Small intestine (tissue), 7 donors: ENCODE measurements around the gene PDZK1IP1. TPM values are rescaled to one million over a fixed set of nuclear protein-coding genes. Genes with fewer than 3 reads are reported as not detected.
"Not testable (repeated sequence)": the region's sequence is repeated elsewhere in the genome, so short reads cannot be mapped to it uniquely, and the experiment has no call there.

Experiments
- DNase-seq, 2 donors: peaks; one replicate each; pipeline versions ENCODE4 v3.0.0 to v3.0.0-alpha.2; 2013
- FAIRE-seq: peaks from 2 replicates; lab custom pipeline; 2012; peaks lifted over from hg19 to GRCh38; lab: Jason Lieb, UNC
- H3K27ac ChIP-seq, 3 donors: one replicate each; pipeline ENCODE4 v1.5.1; 2013; ENCODE audit warnings: low read length in 2 of 3, mild to moderate bottlenecking in 2 of 3, control low read depth in 1 of 3, inconsistent platforms in 1 of 3, low read depth in 1 of 3, moderate library complexity in 1 of 3
- H3K27me3 ChIP-seq, 3 donors: one replicate each; pipeline ENCODE4 v1.6.1; 2013; ENCODE audit warnings: low read length in 3 of 3, inconsistent platforms in 1 of 3; ENCODE audit not compliant: control insufficient read depth in 3 of 3, insufficient read depth in 3 of 3
- H3K36me3 ChIP-seq, 3 donors: one replicate each; pipeline ENCODE4 v1.6.1; 2013; ENCODE audit warnings: low read length in 3 of 3, inconsistent platforms in 1 of 3, low read depth in 1 of 3, mild to moderate bottlenecking in 1 of 3, moderate library complexity in 1 of 3; ENCODE audit not compliant: control insufficient read depth in 3 of 3, insufficient read depth in 2 of 3
- H3K4me1 ChIP-seq, 3 donors: one replicate each; pipeline ENCODE4 v1.6.1; 2013; ENCODE audit warnings: low read length in 2 of 3, inconsistent platforms in 1 of 3, low read depth in 1 of 3, mild to moderate bottlenecking in 1 of 3, moderate library complexity in 1 of 3; ENCODE audit not compliant: control insufficient read depth in 3 of 3, insufficient read depth in 2 of 3
- H3K4me3 ChIP-seq, 3 donors: one replicate each; pipeline ENCODE4 v1.5.1; 2013; ENCODE audit warnings: low read length in 3 of 3, control low read depth in 1 of 3, inconsistent platforms in 1 of 3, low read depth in 1 of 3, mild to moderate bottlenecking in 1 of 3, moderate library complexity in 1 of 3
- H3K9me3 ChIP-seq, 2 donors: one replicate each; pipeline ENCODE4 v1.6.1; 2013; ENCODE audit warnings: low read depth in 1 of 2, low read length in 1 of 2; ENCODE audit not compliant: control insufficient read depth in 2 of 2, insufficient read depth in 1 of 2
- WGBS, 3 donors: extraction: QIAGEN DNeasy Blood & Tissue Kit; methylation state at CpG; one replicate each; pipeline ENCODE4 v1.1.7; 2013; 5-methylcytosine and 5-hydroxymethylcytosine counted together
- polyA plus RNA-seq, 4 donors: library from polyadenylated mRNA; stranded (reverse) in 3 of 4; unstranded in 1 of 4; fragments of 200-250 nt in 3 of 4; fragments of 120-200 nt in 1 of 4; gene quantifications; one replicate each; pipeline versions ENCODE4 v1.2.1 to v1.2.3, GENCODE V29; 2013
- donor health status: healthy with polysubstance abuse.
- donor health status: control.
- donor health status: control.
- donor health status: Bipolar disorder and iron deficiency.
- donor health status: healthy.

The PDZK1IP1 gene
- polyA plus RNA-seq, 4 donors = 5.1 to 134 (median 14.0) TPM

DNA sequence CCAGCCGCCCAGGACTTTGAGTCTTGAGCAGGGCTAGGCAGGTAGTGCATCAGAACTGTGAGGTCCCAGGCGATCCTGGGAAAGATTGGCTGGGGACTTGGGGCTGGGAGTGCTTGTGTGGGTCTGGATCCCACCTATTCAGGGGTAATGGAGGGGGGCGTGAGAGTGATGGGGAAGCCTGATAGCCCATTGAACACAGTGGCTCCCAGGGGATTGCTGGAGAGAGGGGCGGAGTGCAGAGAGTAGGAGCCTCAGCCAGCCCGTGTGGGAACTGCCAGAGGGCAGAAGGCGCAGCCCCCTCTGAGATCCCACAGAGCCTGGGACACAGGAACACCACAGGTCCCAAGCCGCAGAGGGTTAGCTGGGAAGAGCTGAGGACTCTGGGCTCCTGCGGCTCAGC, 19.3 kb upstream of the PDZK1IP1 start:
- no peaks in the 10 kb centered on the region for H3K9me3 ChIP-seq
- H3K27ac ChIP-seq = no peak overlapping the region
- 69 to 72% (median 70%) methylated on average over 8 of the region's 8 CpGs for WGBS, 3 donors
- H3K36me3 ChIP-seq = no peaks in the 10 kb centered on the region
- DNase-seq (no peak), FAIRE-seq (no peak)
- H3K4me1 ChIP-seq = no peaks in the 10 kb centered on the region
- peaks cover 0 to 22% (median 2%) of the 10 kb centered on the region in 3 donors for H3K27me3 ChIP-seq
- no peak overlapping the region for H3K4me3 ChIP-seq

- peaks cover 0 to 22% (median 2%) of the 10 kb centered on the region in 3 donors for H3K27me3 ChIP-seq
- H3K36me3 ChIP-seq = no peaks in the 10 kb centered on the region
- no peak overlapping the region for H3K27ac ChIP-seq
- DNase-seq = no peak
- H3K4me1 ChIP-seq = no peaks in the 10 kb centered on the region
- no peak for FAIRE-seq
- WGBS, 3 donors = 54 to 74% (median 64%) methylated on average over 11 of the region's 11 CpGs
- no peaks in the 10 kb centered on the region for H3K9me3 ChIP-seq
- no peak overlapping the region for H3K4me3 ChIP-seq
Observed at GRCh38 chr1:47208374-47208850, 18.6 kb upstream of the PDZK1IP1 start.

- H3K9me3 ChIP-seq = no peaks in the 10 kb centered on the region
- 62 to 64% (median 63%) methylated on average over 8 of the region's 8 CpGs for WGBS, 3 donors
- DNase-seq = no peak
- no peaks in the 10 kb centered on the region for H3K36me3 ChIP-seq
- H3K27ac ChIP-seq = no peak overlapping the region
- H3K4me3 ChIP-seq = no peak overlapping the region
- peaks cover 0 to 22% (median 2%) of the 10 kb centered on the region in 3 donors for H3K27me3 ChIP-seq
- no peaks in the 10 kb centered on the region for H3K4me1 ChIP-seq
- FAIRE-seq = no peak
Observed at GRCh38 chr1:47207803-47208373, 18.1 kb upstream of the PDZK1IP1 start.

- H3K4me3 ChIP-seq = no peak overlapping the region
- peaks cover 0 to 22% (median 2%) of the 10 kb centered on the region in 3 donors for H3K27me3 ChIP-seq
- FAIRE-seq = no peak
- no peak for DNase-seq
- H3K36me3 ChIP-seq = no peaks in the 10 kb centered on the region
- H3K9me3 ChIP-seq = no peaks in the 10 kb centered on the region
- 84 to 91% (median 89%) methylated on average over 5 of the region's 5 CpGs for WGBS, 3 donors
- H3K4me1 ChIP-seq = no peaks in the 10 kb centered on the region
- no peak overlapping the region for H3K27ac ChIP-seq
Observed at GRCh38 chr1:47205918-47206317, 16.1 kb upstream of the PDZK1IP1 start.

- WGBS, 3 donors = 22 to 58% (median 53%) methylated on average over 2 of the region's 2 CpGs
- peaks cover 0 to 26% (median 2%) of the 10 kb centered on the region in 3 donors for H3K27me3 ChIP-seq
- H3K36me3 ChIP-seq, DNase-seq, H3K27ac ChIP-seq, H3K4me1 ChIP-seq, H3K9me3 ChIP-seq, H3K4me3 ChIP-seq, FAIRE-seq: not testable (repeated sequence)
Observed at GRCh38 chr1:47203504-47203903, 13.7 kb upstream of the PDZK1IP1 start.

DNA sequence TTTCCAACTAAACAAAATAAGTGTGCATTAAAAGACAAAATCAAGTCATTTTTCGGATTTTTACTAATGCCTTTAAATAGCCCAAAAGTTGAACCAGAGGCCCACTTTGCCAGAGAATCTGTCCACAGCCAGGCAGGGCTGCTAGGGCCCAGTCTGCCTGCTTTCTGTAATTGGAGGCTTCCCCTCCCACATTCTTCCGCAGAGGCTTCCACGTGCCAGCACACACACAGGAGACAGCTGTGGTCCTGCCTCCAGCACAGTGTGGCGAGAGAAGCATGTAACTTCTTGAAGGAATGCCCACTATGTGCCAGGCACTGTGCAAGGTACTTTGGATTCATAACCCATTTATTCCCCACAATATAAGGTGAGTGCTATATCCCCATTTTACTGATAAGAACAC, 11.3 kb upstream of the PDZK1IP1 start:
- Histone ChIP-seq H3K4me3 (no peak overlapping the region), H3K4me1 (no peaks in the 10 kb centered on the region), H3K36me3 (no peaks in the 10 kb centered on the region), H3K27ac (no peak overlapping the region), H3K27me3 (peaks cover 0 to 19% (median 0%) of the 10 kb centered on the region in 3 donors), H3K9me3 (no peaks in the 10 kb centered on the region)
- 51 to 71% (median 68%) methylated on average over 4 of the region's 4 CpGs for WGBS, 3 donors
- DNase-seq (no peak), FAIRE-seq (no peak)

- H3K4me1 ChIP-seq = peaks cover 0 to under 1% (median 0%) of the 10 kb centered on the region in 3 donors
- H3K36me3 ChIP-seq = no peaks in the 10 kb centered on the region
- WGBS, 3 donors = 82 to 90% (median 87%) methylated on average over 4 of the region's 4 CpGs
- no peak overlapping the region for H3K4me3 ChIP-seq
- no peak overlapping the region for H3K27ac ChIP-seq
- H3K9me3 ChIP-seq = no peaks in the 10 kb centered on the region
- H3K27me3 ChIP-seq = peaks cover 0 to 8% (median 0%) of the 10 kb centered on the region in 3 donors
- DNase-seq (no peak), FAIRE-seq (no peak)
Observed at GRCh38 chr1:47198214-47198613, 8.4 kb upstream of the PDZK1IP1 start.

GRCh38 chr1:47196622-47197021, 6.8 kb upstream of the PDZK1IP1 start:
- Histone ChIP-seq H3K27me3 (peaks cover 0 to 8% (median 0%) of the 10 kb centered on the region in 3 donors), H3K4me3 (no peak overlapping the region), H3K36me3 (no peaks in the 10 kb centered on the region), H3K4me1 (peaks cover 0 to 16% (median 2%) of the 10 kb centered on the region in 3 donors), H3K27ac (no peak overlapping the region), H3K9me3 (no peaks in the 10 kb centered on the region)
- no peak for DNase-seq
- WGBS, 3 donors = 59 to 65% (median 63%) methylated on average over 3 of the region's 3 CpGs
- FAIRE-seq = no peak
